Activated CD4-positive, alpha-beta T cell treated with anti-CD3 and anti-CD28 coated beads, Interleukin-2, amount 10 ng/mL, durations not matched to agents 7 days and 5 days (primary cell): ENCODE results near the gene COMMD9. TPM values are rescaled to one million over a fixed set of nuclear protein-coding genes. Genes with fewer than 3 reads are reported as not detected.
A peak's percentile ranks its signal among the peaks of the same experiment; 100 is the strongest.

Experiments used
- CTCF ChIA-PET: fragments of 350-600 bp; sonication (Branson Sonifier 250); formaldehyde crosslinking; loops from one replicate; lab custom pipeline; 2021; ENCODE audit warnings: antibody characterized with exemption; lab: Charles Lee
- POLR2A ChIA-PET: fragments of 350-600 bp; sonication (Branson Sonifier 250); formaldehyde crosslinking; loops from one replicate; lab custom pipeline; 2021; ENCODE audit warnings: antibody characterized with exemption; lab: Charles Lee
- DNase-seq: peaks from one replicate; pipeline ENCODE4 v3.0.0-alpha.2; 2020
- H3K27ac Mint-ChIP-seq: one replicate; pipeline ENCODE4 v1.8.0; 2021; ENCODE audit warnings: mild to moderate bottlenecking, moderate library complexity, mixed read lengths
- H3K27me3 Mint-ChIP-seq: one replicate; pipeline ENCODE4 v1.8.0; 2021; ENCODE audit warnings: mixed read lengths
- H3K36me3 Mint-ChIP-seq: one replicate; pipeline ENCODE4 v1.8.0; 2021; ENCODE audit warnings: low read depth, mixed read lengths
- H3K4me1 Mint-ChIP-seq: one replicate; pipeline ENCODE4 v1.8.0; 2021; ENCODE audit warnings: mixed read lengths
- H3K4me3 Mint-ChIP-seq: one replicate; pipeline ENCODE4 v1.8.0; 2021; ENCODE audit warnings: mild to moderate bottlenecking, moderate library complexity, mixed read lengths
- H3K9me3 Mint-ChIP-seq: one replicate; pipeline ENCODE4 v1.8.0; 2021; ENCODE audit warnings: mixed read lengths
- total RNA-seq, 2 experiments: library from RNA; stranded (reverse); gene quantifications; one replicate each; pipeline ENCODE4 v1.2.3, GENCODE V29; 2021

The COMMD9 gene
- total RNA-seq, 2 experiments from 2014 or later: 47.1 to 52.8 TPM

DNA sequence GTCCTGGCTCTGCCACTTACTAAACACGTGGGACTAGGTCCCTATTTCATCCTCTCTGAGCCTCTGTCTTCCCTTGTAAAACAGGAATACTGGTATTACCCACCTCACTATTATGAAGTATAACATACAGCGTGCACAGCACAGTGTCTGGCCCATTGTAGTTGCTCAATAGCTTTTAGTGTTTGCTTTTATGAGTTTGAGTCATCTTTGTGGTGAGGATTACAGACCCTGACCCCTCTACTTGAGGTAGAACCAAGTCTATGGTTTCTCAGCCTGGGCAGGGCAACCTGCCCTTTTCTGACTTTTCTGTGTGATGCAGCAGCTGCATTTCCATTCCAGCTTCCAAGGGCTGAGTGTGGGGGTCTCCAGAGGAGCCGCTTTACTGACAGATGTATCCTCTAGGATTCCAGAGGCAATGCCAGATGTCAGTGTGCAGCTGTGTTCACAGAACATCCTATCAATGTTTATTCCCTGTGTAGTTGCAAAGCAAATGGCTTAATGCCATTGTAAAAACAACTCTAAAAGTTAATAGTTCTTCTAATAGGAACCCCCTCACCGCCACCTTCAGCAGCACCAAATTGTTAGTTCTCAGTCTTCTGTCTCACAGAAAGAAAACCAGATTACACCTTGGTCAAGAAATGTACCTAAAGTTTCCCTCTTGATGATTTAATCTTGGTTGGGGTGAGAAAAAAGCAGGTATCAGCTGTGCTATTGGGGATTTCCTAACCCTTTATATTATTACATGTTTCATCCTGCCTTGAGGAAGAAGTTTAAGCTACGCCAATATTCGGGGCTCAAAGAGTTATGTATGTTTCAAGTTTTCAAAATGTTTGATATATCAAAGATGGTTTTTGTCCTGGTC is 23.6 kb upstream of the COMMD9 start:
- H3K27ac Mint-ChIP-seq: no peak overlapping the region
- no peaks in the 10 kb centered on the region for H3K4me1 Mint-ChIP-seq
- no peaks in the 10 kb centered on the region for H3K36me3 Mint-ChIP-seq
- CTCF ChIA-PET: interaction anchor here (0.5 kb wide), 1 partner anchor 491 kb away, joined by 3 read pairs; no protein-coding TSS in a partner anchor
- no peak overlapping the region for H3K4me3 Mint-ChIP-seq
- POLR2A ChIA-PET: no interaction called here
- DNase-seq: no peak
- H3K9me3 Mint-ChIP-seq: no peaks in the 10 kb centered on the region
- peaks cover 31% of the 10 kb centered on the region for H3K27me3 Mint-ChIP-seq

GRCh38 chr11:36311926-36312595 is 22.8 kb upstream of the COMMD9 start:
- Mint-ChIP-seq H3K4me1 (no peaks in the 10 kb centered on the region), H3K27me3 (peaks cover 25% of the 10 kb centered on the region), H3K9me3 (no peaks in the 10 kb centered on the region), H3K27ac (no peak overlapping the region), H3K4me3 (no peak overlapping the region), H3K36me3 (no peaks in the 10 kb centered on the region)
- no peak for DNase-seq
- CTCF ChIA-PET: no interaction called here
- POLR2A ChIA-PET: no interaction called here

GRCh38 chr11:36309779-36310178 is 20.6 kb upstream of the COMMD9 start:
- Mint-ChIP-seq H3K4me1 (peaks cover 6% of the 10 kb centered on the region), H3K27me3 (peaks cover 10% of the 10 kb centered on the region), H3K36me3 (no peaks in the 10 kb centered on the region), H3K4me3 (no peak overlapping the region), H3K9me3 (peaks cover 3% of the 10 kb centered on the region), H3K27ac (no peak overlapping the region)
- ChIA-PET CTCF (no interaction called here), POLR2A (no interaction called here)
- no peak for DNase-seq

GRCh38 chr11:36308577-36308976 is 19.4 kb upstream of the COMMD9 start:
- H3K4me3 Mint-ChIP-seq: no peak overlapping the region
- peaks cover 6% of the 10 kb centered on the region for H3K27me3 Mint-ChIP-seq
- DNase-seq: no peak
- H3K36me3 Mint-ChIP-seq: no peaks in the 10 kb centered on the region
- POLR2A ChIA-PET: no interaction called here
- peaks cover 3% of the 10 kb centered on the region for H3K9me3 Mint-ChIP-seq
- CTCF ChIA-PET: no interaction called here
- peaks cover 6% of the 10 kb centered on the region for H3K4me1 Mint-ChIP-seq
- H3K27ac Mint-ChIP-seq: no peak overlapping the region

- Mint-ChIP-seq H3K4me1 (peaks cover 6% of the 10 kb centered on the region), H3K36me3 (no peaks in the 10 kb centered on the region), H3K9me3 (peaks cover 3% of the 10 kb centered on the region), H3K27ac (no peak overlapping the region), H3K4me3 (no peak overlapping the region), H3K27me3 (peaks cover 3% of the 10 kb centered on the region)
- peak; percentile 51 for DNase-seq
- ChIA-PET CTCF (no interaction called here), POLR2A (no interaction called here)
These were observed 17.7 kb upstream of the COMMD9 start for GRCh38 chr11:36306888-36307287.

- CTCF ChIA-PET: no interaction called here
- peaks cover 6% of the 10 kb centered on the region for H3K4me1 Mint-ChIP-seq
- H3K27ac Mint-ChIP-seq: no peak overlapping the region
- peaks cover 2% of the 10 kb centered on the region for H3K27me3 Mint-ChIP-seq
- H3K36me3 Mint-ChIP-seq: no peaks in the 10 kb centered on the region
- peaks cover 3% of the 10 kb centered on the region for H3K9me3 Mint-ChIP-seq
- H3K4me3 Mint-ChIP-seq: no peak overlapping the region
- DNase-seq: no peak
- POLR2A ChIA-PET: no interaction called here
These were observed 15.8 kb upstream of the COMMD9 start for GRCh38 chr11:36305047-36305446.

GRCh38 chr11:36304351-36304750 is 15.1 kb upstream of the COMMD9 start:
- CTCF ChIA-PET: no interaction called here

DNA sequence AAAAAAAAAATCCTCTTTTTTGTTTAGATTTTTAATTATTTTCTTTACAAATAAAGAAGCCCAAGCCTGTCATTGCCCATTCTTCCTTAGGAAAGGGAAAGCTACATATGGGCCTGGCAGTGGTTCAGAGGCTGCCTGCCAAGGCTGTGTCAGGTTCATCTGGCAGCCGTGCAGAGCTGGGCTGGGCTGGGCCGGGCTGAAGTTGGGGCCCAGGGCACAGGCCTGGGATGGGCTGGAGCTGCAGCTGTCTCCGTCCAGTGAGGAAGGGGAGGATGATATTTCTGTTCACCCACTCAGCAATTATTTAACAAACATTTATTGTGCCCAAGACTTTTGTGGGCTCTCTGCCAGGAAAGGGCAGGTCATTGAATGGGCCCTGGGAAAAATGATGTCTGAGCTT is 11.4 kb upstream of the COMMD9 start:
- H3K36me3 Mint-ChIP-seq: no peaks in the 10 kb centered on the region
- ChIA-PET CTCF (interaction anchor here (0.8 to 1.8 kb wide), 3 partner anchors 9 to 18 kb away, joined by 3 to 6 read pairs (median 5); partner anchors contain the start of gene COMMD9), POLR2A (no interaction called here)
- H3K4me1 Mint-ChIP-seq: no peaks in the 10 kb centered on the region
- H3K27me3 Mint-ChIP-seq: peaks cover 2% of the 10 kb centered on the region
- no peak for DNase-seq
- H3K27ac Mint-ChIP-seq: no peak overlapping the region
- no peaks in the 10 kb centered on the region for H3K9me3 Mint-ChIP-seq
- no peak overlapping the region for H3K4me3 Mint-ChIP-seq

More at GRCh38 chr11:36304351-36304750, 15.1 kb upstream of the COMMD9 start:
- peaks cover 6% of the 10 kb centered on the region for H3K4me1 Mint-ChIP-seq
- H3K36me3 Mint-ChIP-seq: no peaks in the 10 kb centered on the region
- H3K27ac Mint-ChIP-seq: no peak overlapping the region
- peaks cover 3% of the 10 kb centered on the region for H3K9me3 Mint-ChIP-seq
- no peak for DNase-seq
- no peak overlapping the region for H3K4me3 Mint-ChIP-seq
- POLR2A ChIA-PET: no interaction called here
- H3K27me3 Mint-ChIP-seq: peaks cover 2% of the 10 kb centered on the region

GRCh38 chr11:36296884-36297543 is 7.8 kb upstream of the COMMD9 start:
- H3K4me3 Mint-ChIP-seq: no peak overlapping the region
- no peaks in the 10 kb centered on the region for H3K9me3 Mint-ChIP-seq
- no peak for DNase-seq
- POLR2A ChIA-PET: no interaction called here
- no peaks in the 10 kb centered on the region for H3K36me3 Mint-ChIP-seq
- H3K27me3 Mint-ChIP-seq: no peaks in the 10 kb centered on the region
- H3K27ac Mint-ChIP-seq: no peak overlapping the region
- CTCF ChIA-PET: no interaction called here
- no peaks in the 10 kb centered on the region for H3K4me1 Mint-ChIP-seq

- Mint-ChIP-seq H3K27me3 (no peaks in the 10 kb centered on the region), H3K9me3 (no peaks in the 10 kb centered on the region), H3K4me1 (no peaks in the 10 kb centered on the region), H3K4me3 (no peak within 1 kb of the TSS), H3K27ac (no peak within 1 kb of the TSS), H3K36me3 (no peaks in the 10 kb centered on the region)
- DNase-seq: no peak
- ChIA-PET POLR2A (no interaction called here), CTCF (interaction anchor here (0.9 kb wide), 1 partner anchor 183 kb away, joined by 5 read pairs; no protein-coding TSS in a partner anchor)
These were observed 6.7 kb upstream of the COMMD9 start, which contains the start of gene PRR5L for GRCh38 chr11:36295926-36296325. Gene PRR5L (plus strand): TSS chr11:36296288. CDS start chr11:36401122, 104,834 bp downstream.

- no peak overlapping the region for H3K4me3 Mint-ChIP-seq
- H3K36me3 Mint-ChIP-seq: no peaks in the 10 kb centered on the region
- DNase-seq: peak; percentile 47
- ChIA-PET POLR2A (interaction anchor here (0.6 kb wide), 2 partner anchors 176 to 333 kb away, joined by 3 read pairs; no protein-coding TSS in a partner anchor), CTCF (interaction anchor here (0.6 to 3.5 kb wide), 18 partner anchors 8 to 513 kb away, joined by 3 to 18 read pairs (median 3); partner anchors contain the start of gene TRAF6)
- no peak overlapping the region for H3K27ac Mint-ChIP-seq
- no peaks in the 10 kb centered on the region for H3K9me3 Mint-ChIP-seq
- no peaks in the 10 kb centered on the region for H3K27me3 Mint-ChIP-seq
- H3K4me1 Mint-ChIP-seq: peaks cover 23% of the 10 kb centered on the region
These were observed 3.1 kb upstream of the COMMD9 start for GRCh38 chr11:36292311-36292722.

GRCh38 chr11:36288442-36289225 is 590 bp downstream of the COMMD9 start:
- Mint-ChIP-seq H3K36me3 (no peaks in the 10 kb centered on the region), H3K9me3 (no peaks in the 10 kb centered on the region), H3K4me1 (peaks cover 28% of the 10 kb centered on the region), H3K27me3 (no peaks in the 10 kb centered on the region), H3K4me3 (peak overlapping the region; percentile 94), H3K27ac (peak overlapping the region; percentile 92)
- no peak for DNase-seq
- ChIA-PET POLR2A (no interaction called here), CTCF (interaction anchor here (0.6 to 1.5 kb wide), 2 partner anchors 11 to 95 kb away, joined by 3 to 5 read pairs; no protein-coding TSS in a partner anchor)
